Activated CD4-positive, alpha-beta T cell treated with anti-CD3 and anti-CD28 coated beads, Interleukin-2, amount 50 U/mL, for 48 hours (primary cell): ENCODE data around the gene FAM169A.
"Not testable (repeated sequence)": the region's sequence is repeated elsewhere in the genome, so short reads cannot be mapped to it uniquely, and the experiment has no call there.

Experiments used
- DNase-seq, 2 experiments: peaks; one replicate each; pipeline ENCODE4 v3.0.0-alpha.2; 2020

Gene FAM169A, protein sequence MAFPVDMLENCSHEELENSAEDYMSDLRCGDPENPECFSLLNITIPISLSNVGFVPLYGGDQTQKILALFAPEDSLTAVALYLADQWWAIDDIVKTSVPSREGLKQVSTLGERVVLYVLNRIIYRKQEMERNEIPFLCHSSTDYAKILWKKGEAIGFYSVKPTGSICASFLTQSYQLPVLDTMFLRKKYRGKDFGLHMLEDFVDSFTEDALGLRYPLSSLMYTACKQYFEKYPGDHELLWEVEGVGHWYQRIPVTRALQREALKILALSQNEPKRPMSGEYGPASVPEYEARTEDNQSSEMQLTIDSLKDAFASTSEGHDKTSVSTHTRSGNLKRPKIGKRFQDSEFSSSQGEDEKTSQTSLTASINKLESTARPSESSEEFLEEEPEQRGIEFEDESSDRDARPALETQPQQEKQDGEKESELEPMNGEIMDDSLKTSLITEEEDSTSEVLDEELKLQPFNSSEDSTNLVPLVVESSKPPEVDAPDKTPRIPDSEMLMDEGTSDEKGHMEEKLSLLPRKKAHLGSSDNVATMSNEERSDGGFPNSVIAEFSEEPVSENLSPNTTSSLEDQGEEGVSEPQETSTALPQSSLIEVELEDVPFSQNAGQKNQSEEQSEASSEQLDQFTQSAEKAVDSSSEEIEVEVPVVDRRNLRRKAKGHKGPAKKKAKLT

DNA sequence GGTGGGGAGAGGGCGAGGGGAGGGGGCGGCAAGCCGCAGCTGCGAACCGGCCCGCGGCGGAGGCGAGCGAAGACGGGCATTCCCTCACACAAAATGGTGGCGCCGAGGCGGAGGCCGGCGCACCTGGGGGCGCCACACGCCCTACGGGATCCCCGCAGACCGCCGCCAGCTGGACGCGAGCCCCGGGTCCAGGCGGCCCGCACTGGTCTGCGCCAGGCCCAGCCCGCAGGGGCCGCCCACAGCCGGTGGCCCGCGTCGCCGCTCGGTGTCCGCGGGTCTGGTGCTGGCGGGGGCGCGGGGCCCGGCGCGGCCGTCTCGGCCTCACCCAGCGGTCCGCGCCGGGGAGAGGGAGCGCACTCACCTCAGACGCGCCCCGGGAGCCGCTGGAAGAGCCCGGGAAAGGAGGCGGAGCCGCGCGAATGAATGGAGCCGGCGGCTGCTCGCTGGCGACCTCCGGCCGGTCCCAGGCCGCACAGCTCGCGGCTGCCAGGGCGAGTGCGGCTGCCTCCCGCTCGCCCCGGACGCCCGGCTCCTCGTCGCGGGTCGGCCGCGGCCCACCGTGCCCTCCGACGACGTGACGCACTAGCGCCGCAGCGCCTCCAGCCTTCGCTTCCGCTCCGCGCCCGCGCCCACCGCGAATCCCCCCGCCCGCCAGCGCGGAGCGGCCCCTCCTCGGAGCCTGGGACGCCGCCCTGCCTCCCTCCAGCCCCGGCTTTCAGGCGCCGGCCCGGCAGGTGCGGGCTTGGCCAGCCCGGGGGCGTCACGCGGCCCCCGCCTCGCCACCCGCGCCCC lies at the start of gene FAM169A:
Gene FAM169A, minus strand, starts transcription at position 584 of the 792 bp plus-strand sequence. CDS start 24,711 bp downstream, outside the sequence.
- DNase-seq: peak; percentile 37 to 50

DNA sequence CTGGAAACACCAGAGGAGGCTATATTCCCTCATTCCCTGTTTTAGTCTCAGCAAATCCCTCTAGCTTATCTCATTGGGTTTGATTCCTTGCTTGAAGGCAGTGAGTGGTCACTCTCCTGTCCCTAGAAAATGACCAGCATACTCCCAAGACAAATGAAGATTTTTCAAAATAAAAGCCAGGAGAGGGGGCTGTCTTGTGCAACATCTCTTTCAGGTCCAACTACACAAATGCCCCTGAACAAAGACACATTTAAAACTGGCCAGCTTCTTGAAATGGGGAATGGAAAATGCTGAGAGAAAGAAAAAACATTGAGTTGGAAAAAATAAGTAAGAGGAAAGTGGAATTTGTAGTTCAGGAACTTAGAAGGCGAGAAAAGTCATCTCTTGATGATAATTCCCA lies 49.3 kb upstream of the FAM169A start:
- DNase-seq: no peak

DNA sequence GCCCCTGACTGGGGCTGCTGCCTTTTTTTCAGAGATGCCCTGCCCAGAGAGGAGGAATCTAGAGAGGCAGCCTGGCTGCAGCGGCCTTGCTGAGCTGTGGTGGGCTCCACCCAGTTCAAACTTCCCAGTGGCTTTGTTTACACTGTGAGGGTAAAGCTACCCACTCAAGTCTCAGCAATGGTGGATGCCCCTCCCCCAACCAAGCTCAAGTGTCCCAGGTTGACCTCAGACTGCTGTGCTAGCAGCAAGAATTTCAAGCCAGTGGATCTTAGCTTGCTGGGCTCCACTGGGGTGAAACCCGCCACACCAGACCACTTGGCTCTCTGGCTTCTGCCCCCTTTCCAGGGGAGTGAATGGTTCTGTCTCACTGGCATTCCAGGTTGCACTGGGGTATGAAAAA lies 45.2 kb upstream of the FAM169A start:
- not testable (repeated sequence) for DNase-seq

DNA sequence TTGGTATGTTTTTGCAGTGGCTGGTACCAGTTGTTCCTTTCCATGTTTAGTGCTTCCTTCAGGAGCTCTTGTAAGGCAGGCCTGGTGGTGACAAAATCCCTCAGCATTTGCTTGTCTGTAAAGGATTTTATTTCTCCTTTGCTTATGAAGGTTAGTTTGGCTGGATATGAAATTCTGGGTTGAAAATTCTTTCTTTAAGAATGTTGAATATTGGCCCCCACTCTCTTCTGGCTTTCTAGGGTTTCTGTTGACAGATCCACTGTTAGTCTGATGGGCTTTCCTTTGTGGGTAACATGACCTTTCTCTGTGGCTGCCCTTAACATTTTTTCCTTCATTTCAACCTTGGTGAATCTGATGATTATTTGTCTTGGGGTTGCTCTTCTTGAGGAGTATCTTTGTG lies 43.7 kb upstream of the FAM169A start:
- not testable (repeated sequence) for DNase-seq

DNA sequence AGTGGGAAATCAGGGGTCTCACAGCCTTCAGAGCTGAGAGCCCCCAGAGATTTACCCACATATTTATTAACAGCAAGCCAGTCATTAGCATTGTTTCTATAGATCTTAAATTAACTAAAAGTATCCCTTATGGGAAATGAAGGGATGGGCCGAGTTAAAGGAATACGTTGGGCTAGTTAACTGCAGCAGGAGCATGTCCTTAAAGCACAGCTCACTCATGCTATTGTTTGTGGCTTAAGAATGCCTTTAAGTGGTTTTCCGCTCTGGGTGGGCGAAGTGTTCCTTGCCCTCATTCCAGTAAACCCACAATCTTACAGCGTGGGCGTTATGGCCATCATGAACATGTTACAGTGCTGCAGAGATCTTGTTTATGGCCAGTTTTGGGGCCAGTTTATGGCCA lies 42.0 kb upstream of the FAM169A start:
- DNase-seq: not testable (repeated sequence)

DNA sequence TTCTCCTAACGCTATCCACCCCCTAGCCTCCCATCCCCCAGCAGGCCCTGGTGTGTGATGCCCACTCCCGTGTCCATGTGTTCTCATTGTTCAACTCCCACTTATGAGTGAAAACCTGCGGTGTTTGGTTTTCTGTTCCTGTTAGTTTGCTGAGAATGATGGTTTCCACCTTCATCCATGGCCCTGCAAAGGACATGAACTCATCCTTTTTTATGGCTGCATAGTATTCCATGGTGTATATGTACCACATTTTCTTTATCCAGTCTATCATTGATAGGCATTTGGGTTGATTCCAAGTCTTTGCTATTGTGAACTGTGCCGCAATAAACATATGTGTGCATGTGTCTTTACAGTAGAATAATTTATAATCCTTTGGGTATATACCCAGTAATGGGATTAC lies 38.5 kb upstream of the FAM169A start:
- not testable (repeated sequence) for DNase-seq

DNA sequence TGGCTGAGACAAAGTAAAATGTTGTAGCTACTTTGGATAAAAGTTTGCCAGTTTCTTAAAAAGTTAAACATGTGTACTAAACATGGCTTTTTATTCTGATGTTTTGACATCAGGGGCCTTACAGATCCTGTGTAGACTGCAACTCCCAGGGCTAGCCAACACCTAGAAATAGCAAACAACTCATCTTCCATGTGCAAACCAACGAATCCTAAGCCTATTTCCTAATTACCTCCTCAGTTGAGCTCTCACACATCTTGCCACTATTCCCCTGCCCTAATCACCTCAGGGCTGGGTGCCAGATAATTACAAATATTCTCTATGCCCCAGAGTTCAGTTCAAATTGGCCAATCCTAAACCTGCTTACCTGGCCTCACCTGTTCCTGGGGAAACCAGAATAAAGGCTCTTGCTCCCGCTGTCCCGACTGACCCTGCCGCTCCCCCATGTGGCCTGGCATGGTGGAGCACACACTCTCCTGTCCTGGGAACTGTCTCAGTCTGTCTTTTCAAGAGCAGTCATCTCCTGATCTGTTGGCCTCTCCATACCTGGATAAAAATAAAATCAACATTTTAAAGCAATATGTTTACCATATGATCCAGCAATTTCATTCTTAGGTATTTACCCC lies 37.1 kb upstream of the FAM169A start:
- peak; percentile 8 to 23 for DNase-seq

DNA sequence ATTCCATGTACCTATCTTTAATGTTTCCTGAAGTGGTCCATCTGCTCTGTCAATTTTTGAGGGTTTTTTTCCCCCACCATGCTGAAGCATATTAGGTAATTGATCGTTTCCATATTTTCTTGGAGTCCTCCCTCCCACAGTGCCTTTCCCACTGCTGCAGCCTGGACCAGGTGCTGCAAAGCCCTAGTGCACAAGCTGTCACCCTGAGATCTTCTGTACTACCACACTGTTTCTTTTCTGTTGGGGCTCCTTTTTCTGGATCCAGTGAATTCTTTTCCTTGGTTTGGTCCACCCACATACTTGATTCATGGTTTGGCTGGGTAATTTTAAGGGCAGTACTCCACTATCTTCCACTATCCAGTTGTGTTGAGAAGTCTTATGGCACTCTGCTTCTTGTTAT lies 30.9 kb upstream of the FAM169A start:
- DNase-seq: no peak

DNA sequence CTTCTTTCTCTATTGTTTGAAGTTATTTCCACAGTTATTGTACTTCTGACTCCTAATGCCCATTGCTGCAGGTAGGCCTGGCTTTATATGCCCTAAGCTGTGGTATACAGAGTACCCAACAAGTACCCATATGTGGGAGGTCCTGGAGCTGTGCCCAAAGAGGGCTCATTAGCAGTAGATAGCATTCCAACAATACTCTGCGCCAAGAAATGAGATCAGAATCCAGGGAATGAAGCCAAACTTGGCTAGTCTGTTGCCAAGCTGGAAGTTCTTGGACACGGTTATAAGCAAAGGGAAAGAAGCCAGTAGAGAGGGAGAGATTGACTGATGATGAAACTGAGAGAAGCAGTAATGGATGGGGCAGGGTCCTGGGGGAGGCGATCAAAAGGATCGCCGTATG lies 29.7 kb upstream of the FAM169A start:
- no peak for DNase-seq

DNA sequence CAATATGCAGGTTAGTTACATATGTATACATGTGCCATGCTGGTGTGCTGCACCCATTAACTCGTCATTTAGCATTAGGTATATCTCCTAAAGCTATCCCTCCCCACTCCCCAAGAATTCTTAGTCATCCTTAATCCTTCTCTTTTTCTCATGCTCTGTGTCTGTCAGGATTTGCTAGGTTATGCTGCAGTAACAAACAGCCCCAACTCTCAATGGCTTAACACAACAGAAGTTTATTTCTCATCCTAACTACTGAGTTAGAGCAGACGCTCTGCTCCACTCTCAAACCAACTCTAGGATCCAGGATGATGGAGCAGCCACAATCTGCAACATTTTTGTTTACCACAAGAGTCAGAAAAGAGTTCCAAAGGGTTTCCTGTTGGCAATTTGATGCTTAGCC lies 28.2 kb upstream of the FAM169A start:
- no peak for DNase-seq

DNA sequence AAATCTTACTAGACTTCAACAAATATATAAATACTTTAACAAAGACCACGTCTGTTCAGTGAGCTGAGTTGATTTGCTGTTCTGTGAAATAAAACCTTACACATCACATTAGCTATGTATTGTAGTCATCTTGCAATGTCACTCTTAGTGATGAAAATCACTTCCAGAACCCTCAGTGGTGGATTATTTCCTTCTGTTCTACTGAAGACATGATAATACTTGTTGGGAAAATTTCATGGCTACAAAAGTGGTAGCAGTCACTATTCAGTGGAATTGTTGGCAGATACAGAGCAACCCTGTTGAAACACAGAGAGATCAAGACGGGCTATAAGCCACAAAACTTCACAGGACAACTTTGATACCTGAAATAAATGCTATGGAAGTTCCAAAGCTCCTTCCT lies 26.7 kb upstream of the FAM169A start:
- no peak for DNase-seq

DNA sequence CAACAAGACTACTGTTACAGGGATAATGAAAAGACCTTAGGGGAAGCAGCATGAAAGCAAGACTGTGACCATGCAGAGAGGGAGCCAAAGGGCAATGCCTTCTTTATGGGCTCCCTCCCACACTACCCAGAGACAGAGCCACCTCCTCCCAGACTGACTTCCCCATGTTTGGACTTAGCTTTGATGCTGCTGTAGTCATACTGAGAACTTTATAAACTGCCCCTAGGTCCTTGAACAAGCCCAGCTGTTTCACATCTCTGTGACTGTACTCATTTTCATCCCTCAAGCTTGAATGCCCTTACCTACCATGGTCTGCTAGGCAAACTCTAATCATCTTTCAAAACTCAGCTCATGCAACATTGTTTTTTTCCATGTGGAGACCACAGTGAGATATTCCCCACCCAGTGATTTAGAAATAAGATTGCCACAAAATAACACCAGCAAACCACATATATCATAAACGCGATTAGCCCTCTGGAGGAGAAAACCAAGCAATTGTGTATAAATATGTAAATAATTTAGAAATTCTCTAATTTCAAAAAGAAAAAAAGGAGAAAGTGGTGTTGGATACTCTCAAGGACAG lies 23.4 kb upstream of the FAM169A start:
- no peak for DNase-seq

DNA sequence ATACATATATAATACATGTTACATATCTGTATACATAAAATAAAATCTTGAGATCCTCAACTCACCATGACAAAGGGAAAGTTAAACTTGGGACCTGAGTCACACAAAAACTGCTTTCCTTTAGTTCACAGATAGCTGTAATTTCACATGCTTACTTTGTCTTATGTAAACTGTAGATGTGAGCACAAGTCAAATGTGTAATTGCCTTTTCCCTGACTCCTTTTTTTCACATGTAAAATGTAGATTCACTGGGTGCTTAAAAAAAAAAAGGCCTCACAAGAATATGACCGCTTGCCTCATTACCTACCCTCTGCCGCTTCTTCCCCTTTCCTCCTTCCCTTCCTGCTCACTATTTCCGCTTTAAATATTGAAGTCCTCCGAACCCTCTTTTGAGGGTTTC lies 21.9 kb upstream of the FAM169A start:
- no peak for DNase-seq

DNA sequence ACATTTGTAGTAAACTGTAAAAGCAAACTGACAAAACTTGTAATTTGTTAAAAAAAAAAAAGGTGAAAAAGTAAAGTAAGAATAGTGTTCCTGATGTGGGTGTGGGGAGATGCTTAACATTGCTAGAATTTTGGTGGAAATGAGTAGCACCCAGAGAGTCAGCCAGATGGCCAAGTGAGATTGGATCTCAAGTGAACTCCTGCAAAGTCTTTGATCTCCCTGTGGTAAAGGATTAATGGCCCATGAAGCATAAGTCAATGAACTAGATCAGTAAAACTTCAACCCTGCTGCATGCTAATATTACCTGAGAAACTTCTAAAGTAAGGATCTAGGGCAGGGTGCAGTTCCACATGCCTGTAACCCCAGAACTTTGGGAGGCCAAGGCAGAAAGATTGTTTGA lies 19.0 kb upstream of the FAM169A start:
- no peak for DNase-seq

DNA sequence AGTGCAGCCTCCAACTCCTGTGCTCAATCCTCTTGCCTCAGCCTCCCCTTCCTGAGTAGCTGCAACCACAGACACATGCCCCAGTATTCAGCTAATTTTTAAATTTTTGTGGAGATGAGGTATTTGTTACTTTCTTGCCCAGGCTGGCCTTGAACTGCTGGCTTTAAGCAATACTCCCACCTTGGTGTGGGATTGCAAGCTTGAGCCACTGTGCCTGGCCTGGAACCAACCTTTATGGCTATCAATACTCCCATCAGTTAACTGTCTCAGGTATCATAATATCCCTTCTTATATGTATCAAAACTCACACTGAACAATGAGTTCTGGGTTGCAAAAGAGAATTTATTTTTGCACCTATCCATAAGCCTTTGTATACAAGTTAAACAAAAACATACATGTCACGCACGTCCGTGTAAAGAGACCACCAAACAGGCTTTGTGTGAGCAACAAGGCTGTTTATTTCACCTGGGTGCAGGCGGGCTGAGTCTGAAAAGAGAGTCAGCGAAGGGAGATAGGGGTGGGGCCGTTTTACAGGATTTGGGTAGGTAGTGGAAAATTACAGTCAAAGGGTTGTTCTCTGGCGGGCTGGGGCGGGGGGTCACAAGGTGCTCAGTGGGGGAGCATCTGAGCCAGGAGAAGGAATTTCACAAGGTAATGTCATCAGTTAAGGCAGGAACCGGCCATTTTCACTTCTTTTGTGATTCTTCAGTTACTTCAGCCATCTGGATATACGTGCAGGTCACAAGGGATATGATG lies 16.4 kb upstream of the FAM169A start:
- DNase-seq: not testable (repeated sequence)

DNA sequence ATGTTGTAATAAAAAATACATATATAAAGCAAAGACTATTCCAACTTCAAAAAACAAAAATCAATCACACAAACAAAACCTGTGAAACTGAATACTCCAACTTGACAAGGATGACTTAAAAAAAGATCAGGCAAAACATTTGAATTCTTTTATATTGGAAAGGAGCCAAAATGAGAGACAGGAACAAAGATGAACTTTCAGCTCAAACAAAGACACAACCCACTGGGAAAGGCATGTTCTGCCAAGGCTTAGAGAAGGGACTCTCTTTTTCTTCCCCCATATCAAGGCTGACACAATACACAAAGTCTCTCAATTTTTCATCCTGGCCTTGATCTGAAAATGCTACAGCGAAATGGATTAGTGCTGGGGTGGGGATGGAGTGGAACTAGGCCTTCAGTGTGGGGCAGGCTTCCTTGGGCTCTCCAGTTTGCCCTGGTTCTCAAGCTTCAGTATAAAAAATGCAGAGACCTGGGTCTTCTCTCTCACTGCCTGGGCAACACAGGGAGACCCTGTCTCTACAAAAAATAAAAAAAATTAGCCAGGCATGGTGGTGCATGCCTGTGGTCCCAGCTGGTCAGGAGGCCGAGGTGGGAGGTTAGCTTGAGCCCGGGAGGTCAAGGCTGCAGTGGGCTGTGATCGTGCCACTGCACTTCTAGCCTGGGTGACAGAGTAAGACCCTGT lies 11.6 kb upstream of the FAM169A start:
- DNase-seq: no peak

DNA sequence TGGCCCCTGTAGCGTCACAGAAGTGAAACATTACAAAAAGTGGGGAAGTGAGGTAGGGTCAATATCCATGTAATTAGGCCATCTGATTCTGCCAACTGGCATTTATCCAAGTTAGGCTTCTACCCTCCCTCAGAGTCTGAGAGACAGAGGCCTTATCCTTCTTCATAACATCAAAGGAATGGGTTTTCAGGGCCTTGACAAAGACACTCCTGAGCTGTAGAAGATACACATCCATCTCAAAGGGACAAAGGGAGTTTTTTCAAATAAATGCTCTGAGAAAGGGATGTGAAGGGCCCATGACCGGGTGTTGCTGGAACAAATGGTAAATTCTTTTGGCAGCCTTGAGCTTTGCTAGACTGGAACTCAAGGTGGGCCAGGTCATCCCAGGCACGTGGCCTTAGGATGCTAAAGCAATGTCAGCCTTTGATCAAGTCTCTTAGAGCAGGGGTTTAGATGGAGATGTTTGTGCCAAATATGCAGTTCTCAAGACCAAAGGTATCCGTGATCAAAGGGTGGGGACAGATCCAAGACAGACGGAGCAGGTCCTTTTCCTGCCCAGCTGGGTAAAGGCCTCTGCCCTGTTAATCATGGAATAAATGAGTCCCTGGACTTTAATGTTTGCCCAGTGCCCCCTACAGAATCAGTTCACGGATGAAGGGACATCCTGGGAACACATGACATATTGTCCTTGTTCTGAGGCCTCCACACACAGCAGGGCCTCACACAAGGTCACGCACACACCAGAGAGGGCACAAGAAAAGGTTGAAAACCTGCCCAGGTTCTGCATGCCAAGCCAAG lies 10.0 kb upstream of the FAM169A start:
- no peak for DNase-seq

DNA sequence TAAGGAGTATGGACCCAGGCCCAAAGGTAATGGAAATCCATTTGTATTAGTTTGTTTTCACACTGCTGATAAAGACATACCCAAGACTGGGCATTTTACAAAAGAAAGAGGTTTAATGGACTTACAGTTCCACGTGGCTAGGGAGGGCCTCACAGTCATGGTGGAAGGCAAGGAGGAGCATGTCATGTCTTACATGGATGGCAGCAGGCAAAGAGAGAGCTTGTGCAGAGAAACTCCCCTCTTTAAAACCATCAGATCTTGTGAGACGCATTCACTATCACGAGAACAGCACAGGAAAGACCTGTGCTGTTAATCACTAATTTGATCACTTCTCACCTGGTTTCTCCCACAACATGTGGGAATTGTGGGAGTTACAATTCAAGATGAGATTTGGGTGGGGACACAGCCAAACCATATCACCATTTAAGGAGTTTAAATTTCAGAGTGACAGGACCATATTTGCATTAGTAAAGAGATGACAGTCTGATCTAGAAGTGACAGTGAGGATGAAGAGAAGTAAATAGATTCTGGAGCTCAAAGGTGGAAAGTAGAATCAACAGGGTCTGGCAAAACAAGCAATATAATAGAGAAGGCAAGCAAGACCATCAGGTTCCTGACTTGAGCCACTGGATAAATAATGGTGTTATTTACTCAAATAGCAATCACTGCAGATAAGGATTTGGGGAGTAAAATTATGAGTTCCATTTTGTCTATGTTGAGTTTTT lies 7.5 kb upstream of the FAM169A start:
- no peak for DNase-seq

DNA sequence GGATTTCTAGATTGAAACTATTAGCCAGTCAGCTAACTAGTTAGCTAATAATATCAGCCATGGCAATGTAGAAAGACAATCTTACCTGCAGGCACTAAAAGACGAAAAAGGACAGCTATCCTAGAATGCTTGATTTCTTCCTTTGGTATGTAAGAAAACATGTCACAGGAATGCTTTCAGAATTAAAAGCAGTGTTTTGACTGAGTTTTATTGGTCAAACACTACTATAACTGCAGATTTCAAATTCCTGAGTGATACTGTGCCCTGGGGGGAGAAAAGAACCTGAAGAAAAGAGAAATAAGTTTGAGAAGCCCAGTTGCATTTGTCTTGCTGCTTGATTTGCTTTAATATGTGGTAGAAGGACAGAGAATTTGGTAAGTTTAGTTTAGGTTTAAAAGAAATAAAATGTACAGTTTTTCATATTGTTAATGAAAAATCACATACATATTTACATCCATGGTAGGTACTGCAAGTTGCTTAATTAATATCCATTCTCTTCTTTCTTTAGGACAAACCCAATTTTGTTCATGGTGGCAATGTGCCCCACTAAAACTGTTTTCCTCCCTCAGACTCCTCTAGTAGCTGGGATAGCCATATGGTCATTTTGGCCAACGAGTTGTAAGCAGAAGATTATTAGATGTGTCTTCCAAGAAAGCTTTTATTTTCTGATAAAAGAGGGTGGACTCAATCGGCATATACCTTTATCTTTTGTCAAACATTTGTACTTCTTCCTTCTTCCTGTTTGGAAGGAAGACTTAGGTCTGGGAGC lies 4.3 kb upstream of the FAM169A start:
- DNase-seq: no peak
